ENCODE results near the gene APCDD1L. TPM values are rescaled to one million over a fixed set of nuclear protein-coding genes. Genes with fewer than 3 reads are reported as not detected.

The APCDD1L gene
- total RNA-seq, 1 donor from 2014 or later, result not detected

- Mint-ChIP-seq H3K27me3 (ENCODE audit: insufficient read depth) (peaks cover 2% of the 10 kb centered on the region), H3K9me3 (peaks cover 5% of the 10 kb centered on the region), H3K4me3 (no peak overlapping the region), H3K36me3 (ENCODE audit: low read depth) (no peaks in the 10 kb centered on the region), H3K27ac (no peak overlapping the region), H3K4me1 (ENCODE audit: low read depth) (no peaks in the 10 kb centered on the region)
- DNase-seq (ENCODE audit: low spot score), result no peak
- intact Hi-C loops (cut with micrococcal nuclease), result no loop called here
These were observed 14.9 kb downstream of the APCDD1L start for GRCh38 chr20:58500256-58500655.

DNA sequence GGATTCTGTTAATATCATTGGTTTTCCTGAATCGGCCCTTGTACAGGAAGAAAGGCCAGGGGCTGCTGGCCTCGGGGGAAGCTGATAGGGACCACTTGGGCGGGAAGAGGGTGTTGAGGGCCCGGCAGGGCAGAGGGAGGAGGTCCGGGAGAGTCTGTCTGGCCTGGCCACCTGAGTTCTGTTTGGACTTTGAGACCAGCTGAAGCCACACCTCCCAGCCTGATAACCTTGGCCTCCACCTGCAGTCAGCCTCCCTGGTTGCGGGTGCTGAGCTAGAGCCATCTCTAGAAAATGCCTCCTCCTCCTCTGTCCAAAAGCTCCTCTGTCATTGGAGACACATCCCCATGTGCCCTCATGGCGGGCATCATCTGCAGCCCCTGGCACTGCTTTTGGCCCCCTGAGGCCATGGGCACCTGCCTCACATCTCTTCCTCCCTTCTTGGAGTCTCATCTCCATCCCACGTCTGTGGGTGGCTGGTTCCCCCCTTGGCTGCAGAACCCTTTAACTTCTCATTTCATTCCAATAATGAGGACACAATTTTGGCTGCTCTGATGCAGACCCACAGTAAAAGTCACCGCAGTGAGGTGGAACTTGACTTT lies 16.6 kb downstream of the APCDD1L start:
- DNase-seq (ENCODE audit: low spot score), result no peak
- Mint-ChIP-seq H3K36me3 (ENCODE audit: low read depth) (no peaks in the 10 kb centered on the region), H3K4me1 (ENCODE audit: low read depth) (no peaks in the 10 kb centered on the region), H3K27ac (no peak overlapping the region), H3K9me3 (peaks cover 2% of the 10 kb centered on the region), H3K4me3 (no peak overlapping the region), H3K27me3 (ENCODE audit: insufficient read depth) (peaks cover 2% of the 10 kb centered on the region)
- intact Hi-C loops (cut with micrococcal nuclease), result no loop called here

DNA sequence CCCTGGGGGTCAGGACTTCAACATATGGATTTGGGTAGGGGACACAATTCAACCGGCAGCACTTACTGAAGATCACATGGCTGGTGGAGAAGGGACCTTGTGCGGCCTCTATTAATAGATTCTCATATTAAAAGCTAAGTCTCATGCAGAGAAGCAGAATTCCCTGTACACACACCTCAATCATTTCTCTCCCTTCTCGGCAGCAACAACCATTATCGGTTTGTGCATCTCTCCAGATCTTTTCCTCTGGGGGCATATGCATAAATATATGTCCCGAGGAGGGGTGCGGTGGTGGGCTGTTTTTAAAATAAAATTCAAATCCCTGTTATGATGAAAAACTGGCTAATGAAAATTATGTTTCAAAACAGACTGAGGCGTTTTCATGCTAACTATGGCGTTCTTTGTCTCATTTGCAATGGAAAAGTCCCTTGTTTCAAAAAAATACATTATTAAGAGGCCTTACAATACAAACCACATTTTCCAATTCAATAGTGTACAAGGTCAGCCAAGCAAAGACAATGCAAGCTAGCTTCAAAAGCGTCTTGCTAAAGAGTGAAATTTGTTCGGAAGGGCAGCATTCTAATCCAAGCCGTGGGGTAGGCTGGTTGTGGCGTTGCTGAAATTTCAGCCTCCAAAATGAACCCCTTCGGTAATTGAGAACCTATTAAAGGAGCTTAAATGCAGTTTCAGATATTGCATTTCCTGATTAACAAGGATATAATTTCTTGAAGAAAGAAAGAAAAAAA lies 17.3 kb downstream of the APCDD1L start:
- DNase-seq (ENCODE audit: low spot score), result no peak
- Mint-ChIP-seq H3K4me3 (no peak overlapping the region), H3K4me1 (ENCODE audit: low read depth) (no peaks in the 10 kb centered on the region), H3K36me3 (ENCODE audit: low read depth) (no peaks in the 10 kb centered on the region), H3K27ac (no peak overlapping the region), H3K27me3 (ENCODE audit: insufficient read depth) (peaks cover 2% of the 10 kb centered on the region), H3K9me3 (no peaks in the 10 kb centered on the region)
- intact Hi-C loops (cut with micrococcal nuclease), result no loop called here

DNA sequence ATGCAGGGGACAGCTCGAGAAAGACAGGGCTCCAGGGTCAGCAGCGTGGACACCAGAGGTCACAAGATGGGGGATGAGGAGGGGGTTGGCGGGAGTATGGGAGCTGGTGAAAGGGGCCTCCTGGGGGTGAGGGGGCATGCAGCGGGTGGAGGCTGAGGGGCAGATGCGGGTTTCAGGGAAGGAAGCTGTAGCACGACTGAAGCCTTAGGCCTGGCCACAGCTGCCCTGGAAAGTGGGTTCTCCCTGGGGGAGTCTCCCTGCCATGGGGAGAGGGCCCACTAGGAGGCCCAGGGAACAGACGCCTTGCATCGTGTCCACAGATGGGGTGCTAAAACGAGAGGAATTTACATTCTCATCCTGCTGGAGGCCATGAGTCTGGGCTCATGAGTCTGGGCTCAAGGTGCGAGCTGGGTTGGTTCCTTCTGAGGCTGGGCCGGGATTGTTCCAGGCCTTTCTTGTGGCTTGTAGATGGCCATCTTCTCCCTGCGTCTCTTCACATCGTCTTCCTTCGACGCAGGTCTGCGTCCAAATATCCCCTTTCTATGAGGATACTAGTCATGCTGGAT lies 18.0 kb downstream of the APCDD1L start:
- no peaks in the 10 kb centered on the region for H3K36me3 Mint-ChIP-seq (ENCODE audit: low read depth)
- intact Hi-C loops (cut with micrococcal nuclease), result no loop called here

DNA sequence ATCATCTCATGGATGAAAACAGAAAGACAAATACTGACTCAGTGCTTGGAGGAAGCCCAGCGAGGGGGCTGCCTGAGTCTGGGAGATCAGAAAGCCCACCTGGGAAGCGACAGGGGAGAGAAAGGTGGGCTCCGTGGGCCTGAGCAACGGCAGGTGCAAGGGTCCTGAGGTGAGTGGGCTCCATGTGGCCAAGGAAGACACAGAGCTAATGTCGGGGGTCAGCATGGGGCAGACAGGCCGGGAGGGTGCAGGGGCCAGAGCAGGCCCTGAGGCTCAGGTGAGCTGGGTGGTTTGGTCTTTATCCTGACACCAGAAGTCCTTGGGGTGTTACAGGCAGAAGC lies 18.8 kb downstream of the APCDD1L start:
- Mint-ChIP-seq H3K27ac (no peak overlapping the region), H3K4me1 (ENCODE audit: low read depth) (no peaks in the 10 kb centered on the region), H3K9me3 (no peaks in the 10 kb centered on the region), H3K27me3 (ENCODE audit: insufficient read depth) (peaks cover 2% of the 10 kb centered on the region), H3K36me3 (ENCODE audit: low read depth) (no peaks in the 10 kb centered on the region), H3K4me3 (no peak overlapping the region)
- no peak for DNase-seq (ENCODE audit: low spot score)
- intact Hi-C loops (cut with micrococcal nuclease), result no loop called here

More for the DNA sequence above, 18.0 kb downstream of the APCDD1L start:
- no peak for DNase-seq (ENCODE audit: low spot score)
- H3K27me3 Mint-ChIP-seq (ENCODE audit: insufficient read depth), result peaks cover 2% of the 10 kb centered on the region
- no peak overlapping the region for H3K4me3 Mint-ChIP-seq
- no peak overlapping the region for H3K27ac Mint-ChIP-seq
- H3K9me3 Mint-ChIP-seq, result no peaks in the 10 kb centered on the region
- no peaks in the 10 kb centered on the region for H3K4me1 Mint-ChIP-seq (ENCODE audit: low read depth)

GRCh38 chr20:58495623-58496428 lies 19.4 kb downstream of the APCDD1L start:
- intact Hi-C loops (cut with micrococcal nuclease), result no loop called here
- DNase-seq (ENCODE audit: low spot score), result no peak
- no peak overlapping the region for H3K4me3 Mint-ChIP-seq
- H3K9me3 Mint-ChIP-seq, result no peaks in the 10 kb centered on the region
- peaks cover 2% of the 10 kb centered on the region for H3K27me3 Mint-ChIP-seq (ENCODE audit: insufficient read depth)
- H3K4me1 Mint-ChIP-seq (ENCODE audit: low read depth), result no peaks in the 10 kb centered on the region
- no peak overlapping the region for H3K27ac Mint-ChIP-seq
- H3K36me3 Mint-ChIP-seq (ENCODE audit: low read depth), result no peaks in the 10 kb centered on the region

DNA sequence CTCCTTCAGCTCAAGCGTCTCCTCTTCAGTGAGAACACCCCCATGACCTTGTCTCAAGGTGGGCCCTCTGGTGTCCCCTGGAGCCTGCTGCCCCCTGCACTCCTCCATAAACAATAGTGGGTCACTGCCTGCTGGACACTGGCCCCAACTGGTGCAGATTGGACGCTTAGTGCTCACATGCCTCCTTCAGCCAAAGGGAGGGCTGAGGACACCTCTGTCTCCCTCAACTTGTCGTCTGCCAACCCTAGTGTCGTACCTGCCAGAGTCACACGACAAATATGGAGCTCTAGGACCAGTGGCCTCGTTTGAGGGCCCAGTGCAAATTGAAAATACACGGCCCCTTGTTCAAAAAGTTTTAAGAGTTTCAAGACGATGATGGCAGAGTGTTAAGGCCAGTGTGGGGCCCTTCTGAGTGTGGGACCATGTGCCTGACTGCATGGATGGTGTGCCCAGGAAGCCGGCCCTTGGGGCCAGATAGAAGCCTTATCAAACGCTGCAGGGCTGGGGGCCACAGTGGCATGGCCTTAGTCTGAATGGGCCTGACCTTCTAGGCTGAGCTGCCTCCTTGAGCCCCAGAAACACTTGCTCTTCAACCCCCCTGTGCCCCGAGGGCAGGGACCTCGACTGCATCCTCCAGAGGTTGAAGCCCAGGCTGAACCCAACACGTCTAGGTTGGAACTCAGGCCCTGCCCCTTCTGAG lies 20.1 kb downstream of the APCDD1L start:
- Mint-ChIP-seq H3K36me3 (ENCODE audit: low read depth) (no peaks in the 10 kb centered on the region), H3K27ac (no peak overlapping the region), H3K9me3 (no peaks in the 10 kb centered on the region), H3K4me3 (no peak overlapping the region), H3K27me3 (ENCODE audit: insufficient read depth) (peaks cover 8% of the 10 kb centered on the region), H3K4me1 (ENCODE audit: low read depth) (no peaks in the 10 kb centered on the region)
- DNase-seq (ENCODE audit: low spot score), result no peak
- intact Hi-C loops (cut with micrococcal nuclease), result no loop called here

- Mint-ChIP-seq H3K36me3 (ENCODE audit: low read depth) (peaks cover 2% of the 10 kb centered on the region), H3K27me3 (ENCODE audit: insufficient read depth) (peaks cover 14% of the 10 kb centered on the region), H3K4me1 (ENCODE audit: low read depth) (no peaks in the 10 kb centered on the region), H3K9me3 (peaks cover 7% of the 10 kb centered on the region), H3K27ac (no peak overlapping the region), H3K4me3 (no peak overlapping the region)
- no peak for DNase-seq (ENCODE audit: low spot score)
- intact Hi-C loops (cut with micrococcal nuclease), result no loop called here
These were observed 22.2 kb downstream of the APCDD1L start for GRCh38 chr20:58492795-58493524.

GRCh38 chr20:58492074-58492718 lies 23.0 kb downstream of the APCDD1L start:
- H3K4me1 Mint-ChIP-seq (ENCODE audit: low read depth), result no peaks in the 10 kb centered on the region
- H3K27ac Mint-ChIP-seq, result no peak overlapping the region
- intact Hi-C loops (cut with micrococcal nuclease), result no loop called here
- no peak overlapping the region for H3K4me3 Mint-ChIP-seq
- DNase-seq (ENCODE audit: low spot score), result no peak
- peaks cover 16% of the 10 kb centered on the region for H3K27me3 Mint-ChIP-seq (ENCODE audit: insufficient read depth)
- peaks cover 2% of the 10 kb centered on the region for H3K36me3 Mint-ChIP-seq (ENCODE audit: low read depth)
- peaks cover 7% of the 10 kb centered on the region for H3K9me3 Mint-ChIP-seq

DNA sequence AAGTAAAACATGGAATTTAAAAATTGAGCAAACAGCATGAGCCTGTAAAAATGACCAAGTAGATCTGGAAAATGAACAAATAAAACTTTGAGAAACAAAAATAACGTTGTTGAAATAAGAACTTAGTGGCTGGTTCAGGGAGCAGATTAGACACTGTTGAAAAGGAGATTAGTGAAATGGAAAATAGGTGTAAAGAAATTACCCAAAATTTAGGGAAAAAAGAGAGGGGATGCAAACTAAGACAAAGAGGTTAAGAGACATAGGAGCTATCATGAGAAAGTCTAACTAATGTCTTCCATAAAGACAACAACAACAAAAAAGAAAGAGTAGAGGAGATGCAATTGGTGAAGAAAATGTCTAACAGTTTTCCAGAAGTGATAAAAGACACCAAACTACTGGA lies 29.0 kb downstream of the APCDD1L start:
- Mint-ChIP-seq H3K27me3 (ENCODE audit: insufficient read depth) (peaks cover 21% of the 10 kb centered on the region), H3K9me3 (peaks cover 26% of the 10 kb centered on the region), H3K4me1 (ENCODE audit: low read depth) (no peaks in the 10 kb centered on the region), H3K27ac (no peak overlapping the region), H3K4me3 (no peak overlapping the region), H3K36me3 (ENCODE audit: low read depth) (peaks cover 2% of the 10 kb centered on the region)
- no peak for DNase-seq (ENCODE audit: low spot score)
- intact Hi-C loops (cut with micrococcal nuclease), result no loop called here

DNA sequence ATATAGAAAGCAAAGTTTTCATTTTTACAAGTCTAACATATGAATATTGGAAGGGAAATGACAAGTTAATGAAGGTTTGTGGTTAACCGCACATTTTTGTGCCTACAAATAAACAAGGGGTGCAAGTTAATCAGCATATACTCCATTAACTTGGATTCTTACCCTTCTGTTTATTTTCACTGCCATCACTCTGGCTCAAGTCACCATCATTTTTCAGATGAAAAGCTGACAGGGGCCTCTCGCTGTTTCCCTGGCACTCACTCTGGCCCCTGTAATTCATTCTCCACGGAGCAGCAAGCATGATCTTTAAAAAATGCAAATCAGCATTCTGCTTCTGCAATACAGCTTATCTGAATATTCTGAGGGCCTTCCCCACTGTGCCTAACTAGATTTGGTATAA lies 29.8 kb downstream of the APCDD1L start:
- intact Hi-C loops (cut with micrococcal nuclease), result no loop called here

GRCh38 chr20:58483470-58483869 lies 31.7 kb downstream of the APCDD1L start:
- H3K36me3 Mint-ChIP-seq (ENCODE audit: low read depth), result no peaks in the 10 kb centered on the region

More for the DNA sequence above, 29.8 kb downstream of the APCDD1L start:
- Mint-ChIP-seq H3K27me3 (ENCODE audit: insufficient read depth) (peaks cover 18% of the 10 kb centered on the region), H3K9me3 (peaks cover 26% of the 10 kb centered on the region), H3K4me3 (no peak overlapping the region), H3K4me1 (ENCODE audit: low read depth) (no peaks in the 10 kb centered on the region), H3K27ac (no peak overlapping the region), H3K36me3 (ENCODE audit: low read depth) (peaks cover 2% of the 10 kb centered on the region)
- no peak for DNase-seq (ENCODE audit: low spot score)

More at GRCh38 chr20:58483470-58483869, 31.7 kb downstream of the APCDD1L start:
- H3K27me3 Mint-ChIP-seq (ENCODE audit: insufficient read depth), result peaks cover 9% of the 10 kb centered on the region
- H3K9me3 Mint-ChIP-seq, result peaks cover 20% of the 10 kb centered on the region
- intact Hi-C loops (cut with micrococcal nuclease), result loop anchor here (5.0 kb wide), 1 partner anchor 169 kb away; the partner anchor contains the start of gene STX16
- H3K4me3 Mint-ChIP-seq, result no peak overlapping the region
- DNase-seq (ENCODE audit: low spot score), result no peak
- H3K27ac Mint-ChIP-seq, result no peak overlapping the region
- no peaks in the 10 kb centered on the region for H3K4me1 Mint-ChIP-seq (ENCODE audit: low read depth)

All from activated T-helper 1 cell treated with anti-CD3 and anti-CD28 coated beads, Interleukin-12 subunit alpha, Interleukin-12 subunit beta, Interleukin-2, Interleukin-4 antibody, amounts not matched to agents 30 ng/mL and 10 ng/mL and 1 ng/mL, durations not matched to agents 14 hours and 24 hours and 36 hours (primary cell).